Activated CD8-positive, alpha-beta T cell treated with anti-CD3 and anti-CD28 coated beads for 36 hours (primary cell): ENCODE data around the gene SCNN1B. TPM values are rescaled to one million over a fixed set of nuclear protein-coding genes. Genes with fewer than 3 reads are reported as not detected.
"Not testable (repeated sequence)": the region's sequence is repeated elsewhere in the genome, so short reads cannot be mapped to it uniquely, and the experiment has no call there.

Source experiments
- ATAC-seq: fragments of 200-7000 bp; cut with Tn5 transposase; one replicate; pipeline ENCODE4 v1.10.0; 2021; ENCODE audit warnings: mild to moderate bottlenecking, moderate library complexity
- CTCF ChIA-PET: fragments of 350-600 bp; sonication (Branson Sonifier 250); formaldehyde crosslinking; loops from one replicate; lab custom pipeline; 2021; ENCODE audit warnings: antibody characterized with exemption; lab: Charles Lee
- POLR2A ChIA-PET: fragments of 350-600 bp; sonication (Branson Sonifier 250); formaldehyde crosslinking; loops from one replicate; lab custom pipeline; 2021; ENCODE audit warnings: antibody characterized with exemption; lab: Charles Lee
- DNase-seq: peaks from one replicate; pipeline ENCODE4 v3.0.0-alpha.2; 2020
- H3K27ac Mint-ChIP-seq: one replicate; pipeline ENCODE4 v1.8.0; 2021; ENCODE audit warnings: mild to moderate bottlenecking, mixed read lengths
- H3K27me3 Mint-ChIP-seq: one replicate; pipeline ENCODE4 v1.8.0; 2021; ENCODE audit warnings: mixed read lengths
- H3K36me3 Mint-ChIP-seq: one replicate; pipeline ENCODE4 v1.8.0; 2021; ENCODE audit warnings: low read depth, mixed read lengths
- H3K4me1 Mint-ChIP-seq: one replicate; pipeline ENCODE4 v1.8.0; 2021; ENCODE audit warnings: low read depth, mixed read lengths
- H3K4me3 Mint-ChIP-seq: one replicate; pipeline ENCODE4 v1.8.0; 2021; ENCODE audit warnings: mild to moderate bottlenecking, moderate library complexity, mixed read lengths
- H3K9me3 Mint-ChIP-seq: one replicate; pipeline ENCODE4 v1.8.0; 2021; ENCODE audit warnings: mixed read lengths
- CTCF ChIP-seq: fragments of 200-600 bp; IDR thresholded peaks from one replicate; pipeline ENCODE4 v1.8.0; 2022; ENCODE audit warnings: antibody characterized with exemption, mild to moderate bottlenecking
- intact Hi-C: fragments of 100-400 bp; cut with micrococcal nuclease; formaldehyde crosslinking; loops from one replicate; pipeline ENCODE4 v1.10.0; 2022
- total RNA-seq, 2 experiments: library from RNA; stranded (reverse); gene quantifications; one replicate each; pipeline ENCODE4 v1.2.3, GENCODE V29; 2021

Gene SCNN1B
- total RNA-seq, 2 experiments from 2014 or later = not detected

- intact Hi-C loops = no loop called here
- POLR2A ChIA-PET = no interaction called here
Observed at GRCh38 chr16:23394141-23394831, 92.2 kb downstream of the SCNN1B start.

GRCh38 chr16:23395732-23396131, 93.6 kb downstream of the SCNN1B start:
- DNase-seq (no peak), ATAC-seq (no peak)
- CTCF ChIA-PET = no interaction called here
- Mint-ChIP-seq H3K9me3 (no peaks in the 10 kb centered on the region), H3K27ac (no peak overlapping the region), H3K4me3 (no peak overlapping the region), H3K36me3 (peaks cover 15% of the 10 kb centered on the region), H3K27me3 (no peaks in the 10 kb centered on the region), H3K4me1 (no peaks in the 10 kb centered on the region)
- POLR2A ChIA-PET = no interaction called here
- intact Hi-C loops = no loop called here
- no peak for TF ChIP-seq CTCF

More at GRCh38 chr16:23394141-23394831, 92.2 kb downstream of the SCNN1B start:
- Mint-ChIP-seq H3K4me1 (no peaks in the 10 kb centered on the region), H3K27me3 (no peaks in the 10 kb centered on the region), H3K4me3 (no peak overlapping the region), H3K36me3 (peaks cover 8% of the 10 kb centered on the region), H3K9me3 (no peaks in the 10 kb centered on the region), H3K27ac (no peak overlapping the region)
- ATAC-seq (no peak), DNase-seq (no peak)
- TF ChIP-seq CTCF = no peak
- CTCF ChIA-PET = no interaction called here

- no peak for DNase-seq
- Mint-ChIP-seq H3K36me3 (peaks cover 11% of the 10 kb centered on the region), H3K4me3 (no peak overlapping the region), H3K9me3 (no peaks in the 10 kb centered on the region), H3K4me1 (no peaks in the 10 kb centered on the region), H3K27ac (no peak overlapping the region), H3K27me3 (no peaks in the 10 kb centered on the region)
- intact Hi-C loops = no loop called here
- TF ChIP-seq CTCF = no peak
- ChIA-PET CTCF (no interaction called here), POLR2A (no interaction called here)
- no peak for ATAC-seq
Observed at GRCh38 chr16:23397464-23397863, 95.4 kb downstream of the SCNN1B start.

GRCh38 chr16:23398987-23399805, 97.1 kb downstream of the SCNN1B start:
- H3K4me3 Mint-ChIP-seq = no peak overlapping the region
- H3K27ac Mint-ChIP-seq = no peak overlapping the region
- DNase-seq (no peak), ATAC-seq (no peak)
- CTCF ChIA-PET = interaction anchor here (0.8 kb wide), 1 partner anchor 36 kb away, joined by 3 read pairs; no protein-coding TSS in a partner anchor
- TF ChIP-seq CTCF = no peak
- no peaks in the 10 kb centered on the region for H3K9me3 Mint-ChIP-seq
- intact Hi-C loops = no loop called here
- no peaks in the 10 kb centered on the region for H3K4me1 Mint-ChIP-seq
- H3K36me3 Mint-ChIP-seq = peaks cover 20% of the 10 kb centered on the region
- POLR2A ChIA-PET = no interaction called here
- no peaks in the 10 kb centered on the region for H3K27me3 Mint-ChIP-seq

- peaks cover 20% of the 10 kb centered on the region for H3K36me3 Mint-ChIP-seq
- H3K9me3 Mint-ChIP-seq, intact Hi-C loops, H3K4me1 Mint-ChIP-seq, H3K27me3 Mint-ChIP-seq, ATAC-seq, CTCF ChIA-PET, H3K4me3 Mint-ChIP-seq, POLR2A ChIA-PET, H3K27ac Mint-ChIP-seq, DNase-seq: not testable (repeated sequence)
Observed at GRCh38 chr16:23400447-23400846, 98.3 kb downstream of the SCNN1B start.
